ENCODE data around the gene ENTPD6.

DNA sequence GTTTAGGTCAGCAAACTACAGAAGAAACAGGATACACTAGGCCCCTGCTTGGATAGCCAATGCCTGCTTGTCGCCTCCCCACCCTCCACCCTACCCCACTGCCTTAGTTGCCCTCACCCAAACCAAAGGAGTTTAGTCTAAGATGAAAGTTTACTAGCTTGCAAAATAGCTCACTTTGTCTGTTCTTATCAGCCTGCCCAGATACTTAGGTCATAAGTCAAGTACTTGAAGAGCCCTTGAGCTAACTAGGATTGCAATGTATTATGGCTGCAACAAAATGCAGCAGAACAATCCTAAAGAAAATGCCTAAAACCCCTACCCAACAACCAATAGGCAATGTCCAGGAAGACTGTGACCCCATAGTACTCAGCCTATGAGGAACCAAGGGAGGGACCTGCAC is 7.3 kb upstream of the ENTPD6 start:
- TF ChIP-seq CTCF (IDR thresholded peaks at IDR 0.05; ENCODE audit: insufficient read depth, low read depth, low read length) (no peak), EZH2 (IDR thresholded peaks at IDR 0.05; ENCODE audit: insufficient read depth, low read length) (no peak)
